Transverse colon (tissue), 3 donors: Measurements from ENCODE around the gene PDSS2.

Experiments used
- EP300 ChIP-seq: sonication (generic); formaldehyde crosslinking; IDR thresholded peaks from one replicate; pipeline ENCODE4 v1.6.1; 2017; ENCODE audit warnings: antibody characterized with exemption, low read depth
- POLR2A ChIP-seq: fragments of 450-650 bp; IDR thresholded peaks from one replicate; pipeline ENCODE4 v1.6.1; 2016; ENCODE audit warnings: antibody characterized with exemption, mild to moderate bottlenecking, moderate library complexity
- TF ChIP-seq, protein P1 (sequence below), 5 experiments: fragments of 200-600 bp in 3 of 5; fragments of 450-650 bp in 2 of 5; sonication (generic) in 3 of 5; IDR thresholded peaks; 1 replicate in 2 of 5; 2 replicates in 3 of 5; pipeline ENCODE4 v1.5.1; 2016 to 2017; ENCODE audit warnings: antibody characterized with exemption in 5 of 5, inconsistent platforms in 3 of 5, mild to moderate bottlenecking in 2 of 5, moderate library complexity in 1 of 5

DNA sequence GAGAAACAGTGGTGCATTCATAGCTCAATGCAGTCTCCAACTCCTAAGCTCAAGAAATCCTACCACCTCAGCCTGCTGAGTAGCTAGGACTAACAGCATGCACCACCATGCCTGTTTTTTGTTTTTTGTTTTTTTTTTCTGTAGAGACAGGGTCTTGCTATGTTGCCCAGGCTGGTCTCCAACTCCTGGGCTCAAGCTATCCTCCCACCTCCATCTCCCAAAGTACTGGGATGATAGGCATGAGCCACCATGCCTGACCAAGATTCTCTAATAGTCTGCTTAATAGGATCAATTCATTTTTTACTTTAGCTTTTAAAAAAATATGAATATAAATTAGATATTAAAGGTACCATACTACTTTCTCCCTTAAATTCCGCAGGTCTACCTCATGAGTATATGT is 191.7 kb downstream of the PDSS2 start:
- TF ChIP-seq POLR2A: no peak
- TF ChIP-seq, protein P1, sequence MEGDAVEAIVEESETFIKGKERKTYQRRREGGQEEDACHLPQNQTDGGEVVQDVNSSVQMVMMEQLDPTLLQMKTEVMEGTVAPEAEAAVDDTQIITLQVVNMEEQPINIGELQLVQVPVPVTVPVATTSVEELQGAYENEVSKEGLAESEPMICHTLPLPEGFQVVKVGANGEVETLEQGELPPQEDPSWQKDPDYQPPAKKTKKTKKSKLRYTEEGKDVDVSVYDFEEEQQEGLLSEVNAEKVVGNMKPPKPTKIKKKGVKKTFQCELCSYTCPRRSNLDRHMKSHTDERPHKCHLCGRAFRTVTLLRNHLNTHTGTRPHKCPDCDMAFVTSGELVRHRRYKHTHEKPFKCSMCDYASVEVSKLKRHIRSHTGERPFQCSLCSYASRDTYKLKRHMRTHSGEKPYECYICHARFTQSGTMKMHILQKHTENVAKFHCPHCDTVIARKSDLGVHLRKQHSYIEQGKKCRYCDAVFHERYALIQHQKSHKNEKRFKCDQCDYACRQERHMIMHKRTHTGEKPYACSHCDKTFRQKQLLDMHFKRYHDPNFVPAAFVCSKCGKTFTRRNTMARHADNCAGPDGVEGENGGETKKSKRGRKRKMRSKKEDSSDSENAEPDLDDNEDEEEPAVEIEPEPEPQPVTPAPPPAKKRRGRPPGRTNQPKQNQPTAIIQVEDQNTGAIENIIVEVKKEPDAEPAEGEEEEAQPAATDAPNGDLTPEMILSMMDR (IDR thresholded peaks at IDR 0.05): no peak
- no peak for TF ChIP-seq EP300
